Fibroblast of skin of left quadriceps (primary cell): ENCODE measurements around the gene TBC1D14.
A peak's percentile ranks its signal among the peaks of the same experiment; 100 is the strongest.
"Not testable (repeated sequence)": the region's sequence is repeated elsewhere in the genome, so short reads cannot be mapped to it uniquely, and the experiment has no call there.

Experiments used
- DNase-seq, 2 experiments: peaks; one replicate each; pipeline ENCODE4 v3.0.0-alpha.2; 2013; ENCODE audit warnings: low read depth in 2 of 2

The TBC1D14 gene

DNA sequence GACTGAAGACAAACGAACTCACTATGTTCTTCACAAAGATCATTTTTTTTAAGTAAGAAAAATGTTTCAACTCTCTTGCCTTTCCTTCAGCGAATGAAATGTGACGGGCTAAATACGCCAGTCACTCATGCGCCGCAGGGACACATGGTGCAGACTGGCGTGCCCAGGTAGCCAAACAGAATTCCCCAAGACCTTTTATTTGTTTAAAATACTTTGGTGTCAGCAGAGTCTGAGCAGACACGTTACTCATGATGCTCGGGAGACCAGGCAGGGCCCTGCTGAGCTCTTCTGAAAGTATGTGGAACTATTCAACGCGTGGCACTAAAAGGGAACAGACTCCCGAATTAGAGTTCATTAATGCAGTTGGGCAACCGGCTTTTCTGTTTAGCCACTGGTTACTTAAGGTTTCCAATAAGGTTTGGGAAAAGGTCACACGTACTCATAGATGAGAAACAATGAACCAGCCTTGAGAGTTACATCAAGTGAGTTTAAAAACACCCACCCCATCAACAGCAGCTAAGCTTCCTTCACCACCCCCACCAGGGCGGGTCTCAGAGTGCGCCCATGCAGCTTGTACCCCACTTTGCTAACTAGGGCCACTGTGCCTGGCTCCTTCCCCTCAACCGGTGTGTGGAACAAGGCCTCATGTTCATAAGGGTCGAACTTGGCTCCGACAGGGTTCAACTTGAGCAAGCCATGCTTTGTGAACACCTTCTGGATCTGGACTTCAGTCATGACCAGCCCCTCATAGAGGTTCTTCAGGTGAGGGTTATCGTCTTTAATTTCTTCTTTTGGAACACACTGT, 150.9 kb downstream of the TBC1D14 start:
- no peak for DNase-seq

DNA sequence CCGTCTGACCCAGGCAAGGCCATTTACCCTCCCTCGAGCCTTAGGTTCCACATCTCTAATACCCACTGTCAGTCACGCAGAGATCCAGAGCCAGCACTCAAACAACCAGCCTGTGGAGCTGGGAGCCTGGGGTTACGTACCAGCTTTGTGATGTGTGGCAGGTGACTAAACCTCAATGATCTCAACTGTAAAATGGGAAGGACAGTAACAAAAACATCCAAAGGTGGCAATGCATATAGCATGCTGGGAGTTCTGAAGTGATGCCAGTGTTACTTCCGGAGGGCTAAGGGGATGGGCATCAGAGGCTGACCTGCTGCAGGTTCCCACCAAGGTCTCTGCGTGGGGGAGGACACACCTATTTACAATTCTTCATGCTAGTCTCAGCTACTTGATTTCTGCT, 152.2 kb downstream of the TBC1D14 start:
- DNase-seq, result no peak

DNA sequence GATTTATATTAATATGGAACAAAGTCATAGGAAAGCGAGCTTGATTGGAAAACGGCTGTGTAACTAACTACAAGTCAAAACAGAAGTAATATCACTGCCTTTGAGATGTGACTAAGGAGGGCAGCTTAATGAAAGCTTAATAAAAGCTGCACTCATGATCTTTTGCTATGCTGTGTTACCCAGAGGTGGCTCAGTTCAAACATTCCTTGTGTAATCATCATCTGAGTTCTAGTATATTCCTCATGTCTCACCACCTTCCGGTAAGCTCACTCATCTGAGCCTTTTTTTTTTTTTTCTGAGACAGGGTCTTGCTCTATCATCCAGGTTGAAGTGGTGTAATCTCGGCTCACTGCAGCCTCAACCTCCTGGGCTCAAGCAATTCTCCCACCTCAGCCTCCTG, 153.2 kb downstream of the TBC1D14 start:
- no peak for DNase-seq

DNA sequence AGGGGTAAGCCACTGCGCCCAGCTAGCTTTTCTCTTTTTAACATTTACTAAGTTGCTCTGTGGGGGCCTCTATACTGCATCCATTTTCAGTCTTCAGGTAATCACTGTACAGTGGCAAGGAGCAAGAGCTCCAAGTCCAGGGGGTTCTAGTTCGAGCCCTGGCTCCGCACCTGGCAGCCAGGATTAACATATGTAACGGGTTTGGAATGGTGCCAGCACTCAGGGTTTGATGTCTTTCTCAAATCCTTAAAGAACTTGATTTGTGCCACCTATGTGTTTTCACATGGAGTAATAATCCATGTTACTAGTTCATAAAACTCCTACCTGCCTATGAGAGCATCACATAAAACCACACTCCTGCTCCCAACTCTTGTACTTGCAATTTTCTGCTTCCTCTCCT, 153.7 kb downstream of the TBC1D14 start:
- DNase-seq, result no peak

DNA sequence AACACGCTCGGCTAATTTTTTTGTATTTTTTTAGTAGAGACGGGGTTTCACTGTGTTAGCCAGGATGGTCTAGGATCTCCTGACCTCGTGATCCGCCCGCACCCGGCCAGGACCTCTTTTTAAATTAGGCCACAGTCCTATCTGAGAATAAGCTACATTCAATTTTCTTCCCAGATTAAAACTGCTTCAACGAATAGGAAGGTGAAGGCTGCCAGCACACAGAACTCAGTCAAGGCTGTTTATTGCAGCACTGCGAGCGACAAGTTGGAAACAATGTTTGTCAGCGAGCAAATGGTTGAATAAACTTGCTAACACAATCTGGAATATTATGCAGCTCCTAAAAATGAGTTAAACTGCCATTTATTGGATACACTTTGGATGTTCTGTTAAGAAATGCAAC, 156.4 kb downstream of the TBC1D14 start:
- no peak for DNase-seq

DNA sequence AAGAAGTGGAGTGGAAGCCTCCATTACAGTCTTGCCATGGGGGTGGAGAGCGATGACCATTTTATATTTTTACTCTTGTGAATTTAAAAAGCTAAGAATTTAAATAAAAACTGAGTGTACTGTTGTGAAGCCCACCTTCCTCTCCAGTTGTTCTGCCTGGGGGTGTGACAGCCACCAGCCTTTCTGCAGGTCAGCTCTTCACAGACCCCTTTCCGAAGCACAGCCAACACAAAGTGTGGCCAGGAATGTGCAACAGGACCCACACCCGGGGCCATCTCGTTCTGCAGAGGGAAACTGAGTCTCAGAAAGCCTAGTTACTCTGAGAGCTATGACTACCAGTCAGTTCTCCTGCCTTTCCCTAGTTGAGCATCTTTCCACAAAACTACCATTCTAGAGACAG, 156.9 kb downstream of the TBC1D14 start:
- no peak for DNase-seq

DNA sequence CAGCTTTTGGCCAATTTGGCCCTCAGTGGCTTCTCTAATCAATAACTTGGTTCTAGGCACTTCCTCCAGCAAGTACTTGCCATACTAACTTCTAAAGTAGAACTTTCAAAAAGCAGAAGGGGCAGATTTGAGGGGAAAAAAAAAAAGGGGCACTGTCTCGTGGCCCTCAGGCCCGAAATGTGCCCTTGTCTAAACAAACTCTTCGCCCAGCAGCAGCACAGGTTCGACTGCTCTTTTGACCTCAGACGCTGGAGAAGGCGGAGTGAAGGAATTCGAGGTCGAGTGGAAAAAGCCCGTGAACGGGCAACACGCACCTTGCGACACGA, 157.5 kb downstream of the TBC1D14 start:
- DNase-seq, result no peak

DNA sequence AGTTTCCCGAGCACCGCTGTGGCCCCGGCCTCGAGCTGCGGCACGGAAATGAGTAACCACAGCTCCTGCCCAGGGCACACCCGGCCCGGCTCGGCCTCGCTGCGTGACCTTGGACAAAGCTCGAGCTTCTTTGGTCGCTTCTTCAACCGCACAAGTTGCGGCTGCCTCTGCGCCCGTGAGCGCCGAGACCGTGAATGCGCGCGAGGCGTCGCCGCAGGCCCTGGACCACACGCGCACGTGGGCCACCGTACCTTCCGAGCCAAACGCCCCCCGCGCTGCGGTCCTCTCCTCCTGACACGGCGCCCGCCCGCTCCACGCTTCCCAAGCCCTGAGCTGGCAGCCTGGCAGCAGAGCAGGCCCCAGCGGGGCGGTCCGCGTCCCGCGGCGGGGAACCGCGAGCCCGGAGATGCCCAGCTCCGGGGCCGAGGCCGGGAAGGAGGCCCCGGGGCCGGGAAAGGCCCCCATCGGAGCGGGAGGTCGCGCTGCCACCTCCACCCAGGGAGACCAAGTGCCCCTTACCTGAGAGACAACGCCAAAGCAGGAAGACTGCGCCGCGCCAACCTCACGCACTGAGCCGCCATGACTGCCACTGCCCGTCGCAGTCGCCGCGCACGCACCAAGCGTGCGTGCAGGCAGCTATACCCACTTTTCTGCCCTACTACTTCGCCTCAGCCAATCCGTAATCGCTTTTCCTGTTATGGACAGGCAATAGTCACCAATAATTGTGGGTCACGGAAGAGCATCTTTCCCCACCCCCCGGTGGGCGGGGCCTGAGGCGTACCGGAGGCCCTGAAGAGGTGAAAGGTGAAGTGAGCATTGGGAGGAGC, 158.0 kb downstream of the TBC1D14 start, which contains the start of gene GRPEL1:
GRPEL1 (minus strand) TSS at position 613 of the 827 bp plus-strand sequence; CDS start at position 581, 32 bp downstream.
- DNase-seq, result peak; percentile 99

DNA sequence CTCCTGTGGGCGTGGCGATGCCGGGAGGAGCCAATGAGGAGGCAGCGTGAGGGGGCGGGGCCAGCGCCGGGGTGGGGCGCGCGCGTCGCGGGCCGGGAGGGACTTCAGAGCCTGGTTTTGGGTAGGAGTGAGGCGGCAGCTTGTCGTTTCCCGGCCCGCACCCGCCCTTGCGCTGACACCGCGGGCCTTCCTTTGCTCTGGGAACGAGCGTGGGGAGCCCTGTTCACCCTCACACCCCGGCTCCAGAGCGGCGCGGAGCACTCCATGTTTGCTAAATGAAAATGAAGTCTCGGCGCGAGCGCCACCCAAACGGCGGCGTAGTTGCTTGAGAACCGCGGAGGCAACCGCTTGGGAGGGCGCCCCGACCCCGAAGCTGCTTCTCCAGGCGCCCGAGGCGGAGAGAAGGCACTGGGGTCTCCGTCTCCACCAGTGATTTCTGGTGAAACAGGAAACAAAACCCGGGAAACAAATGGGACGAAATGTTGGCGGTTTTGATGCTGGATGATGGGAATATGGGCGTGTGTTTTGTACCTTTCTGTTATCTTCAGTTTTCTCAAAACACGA, 158.7 kb downstream of the TBC1D14 start:
- DNase-seq, result peak in 1 of 2 experiments; percentile 11

DNA sequence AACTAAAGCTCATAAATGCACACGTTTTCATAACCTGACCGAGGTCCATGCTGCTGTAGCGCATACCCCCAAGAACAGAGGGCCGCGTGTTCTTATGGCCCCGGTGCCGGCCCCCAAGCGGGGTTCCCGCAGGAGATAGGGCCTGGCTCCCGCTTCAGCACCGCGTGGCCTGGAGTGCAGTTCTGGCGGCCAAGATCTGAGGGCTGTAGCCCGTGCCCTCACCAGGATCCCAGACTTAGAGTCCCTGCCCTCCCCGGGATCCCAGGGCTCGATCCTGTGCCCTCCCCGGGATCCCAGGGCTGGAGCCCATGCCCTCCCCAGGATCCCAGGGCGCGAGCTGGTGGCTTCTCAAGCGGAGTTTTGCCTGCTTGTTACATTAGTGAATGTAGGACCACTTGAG, 159.3 kb downstream of the TBC1D14 start:
- DNase-seq, result no peak

DNA sequence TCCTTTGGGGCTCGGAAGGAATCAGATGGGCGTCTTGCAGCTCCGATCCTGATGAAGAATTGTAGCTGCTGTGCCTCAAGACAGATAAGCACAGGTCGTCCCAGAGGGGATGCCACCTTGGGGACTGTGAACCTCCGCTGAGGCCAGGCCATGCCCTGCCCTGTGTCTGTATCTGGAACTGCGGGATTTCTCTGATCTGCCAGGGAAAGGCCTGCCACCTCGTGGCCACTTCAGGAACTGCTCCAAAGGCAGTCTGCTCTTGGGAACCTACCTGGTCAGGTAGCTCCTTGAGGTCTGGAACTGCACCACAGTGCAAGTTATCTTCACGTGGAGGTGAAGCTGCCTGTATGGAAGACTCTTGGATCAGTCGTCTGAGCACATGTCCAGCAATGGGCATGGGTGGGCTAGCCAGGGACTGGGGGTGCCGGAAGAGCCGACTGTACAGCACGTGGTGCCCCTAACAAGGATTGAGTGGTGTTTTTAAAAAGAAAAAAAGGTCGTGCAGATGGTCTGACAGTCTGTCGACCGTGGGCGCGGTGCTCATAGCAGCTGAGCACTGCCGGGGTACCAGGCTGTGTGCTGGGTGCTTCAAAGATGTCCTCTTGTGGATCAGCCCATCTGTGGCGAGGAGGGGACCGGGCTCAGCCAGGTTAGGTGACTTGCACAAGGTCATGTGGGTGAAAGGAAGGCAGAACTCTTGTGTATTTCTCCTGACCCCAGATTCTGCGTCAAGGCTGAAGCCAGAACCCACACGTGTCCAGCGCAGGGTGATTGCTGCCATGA, 161.3 kb downstream of the TBC1D14 start:
- DNase-seq, result peak; percentile 13 to 24

DNA sequence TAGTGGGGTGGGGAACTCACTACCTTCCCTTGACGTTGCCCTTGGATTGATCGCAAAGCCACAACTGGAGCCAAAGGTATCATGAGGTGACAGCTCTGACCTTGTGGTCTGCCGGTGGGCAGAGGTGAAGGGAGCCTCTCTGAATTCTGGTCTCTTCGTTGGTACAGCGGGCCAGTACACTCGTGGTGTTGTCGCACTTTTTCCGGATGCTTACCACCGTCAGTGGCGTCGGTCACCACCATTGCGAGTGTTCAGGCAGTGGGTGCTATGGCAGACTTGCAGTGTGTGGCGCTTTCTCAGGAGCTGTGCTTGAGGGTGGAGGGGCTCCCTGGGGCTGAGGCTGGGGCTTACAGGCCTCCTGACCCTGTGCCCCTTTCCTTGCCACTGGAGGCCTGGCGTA, 163.4 kb downstream of the TBC1D14 start:
- DNase-seq, result no peak

DNA sequence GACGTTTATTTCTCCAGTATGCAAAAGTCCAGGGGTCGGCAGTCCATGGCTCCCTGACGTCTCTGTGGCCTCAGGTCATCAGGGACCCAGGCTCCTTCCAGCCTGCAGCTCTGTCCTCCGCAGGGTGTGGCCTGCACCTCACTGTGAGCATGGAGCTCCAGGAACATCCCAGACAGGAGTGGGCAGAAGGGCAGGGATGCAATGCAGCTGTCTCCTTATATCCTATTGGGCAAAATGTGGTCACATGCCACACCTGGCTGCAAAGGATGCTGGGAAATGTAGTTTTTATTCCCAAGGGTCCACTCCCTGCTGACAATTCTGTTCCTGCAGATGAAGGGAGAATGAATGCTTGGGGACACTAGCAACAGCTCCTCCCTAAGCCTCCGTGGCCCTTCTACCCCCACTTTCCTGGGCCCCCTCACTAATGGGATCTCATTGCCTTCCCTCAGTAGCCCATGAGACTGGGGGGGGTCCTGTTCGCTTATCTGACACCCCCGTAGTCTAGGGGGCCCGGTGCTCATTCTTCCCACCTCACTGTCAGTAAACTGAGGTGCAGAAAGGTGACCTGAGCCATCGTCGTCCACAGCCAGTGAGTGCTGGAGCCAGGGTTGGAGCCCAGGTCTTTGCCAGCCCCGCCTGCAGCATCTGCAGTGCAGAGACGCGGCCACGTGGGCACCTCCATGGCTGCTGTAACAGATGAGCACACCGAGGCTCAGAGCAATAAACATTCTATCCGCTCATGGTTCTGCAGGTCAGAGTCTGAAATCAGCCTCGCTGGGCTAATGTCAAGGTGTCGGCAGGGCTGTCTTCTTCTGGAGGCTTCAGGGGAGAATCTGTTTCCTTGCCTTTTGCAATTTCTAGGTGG, 164.1 kb downstream of the TBC1D14 start:
- DNase-seq, result peak; percentile 14 to 16

DNA sequence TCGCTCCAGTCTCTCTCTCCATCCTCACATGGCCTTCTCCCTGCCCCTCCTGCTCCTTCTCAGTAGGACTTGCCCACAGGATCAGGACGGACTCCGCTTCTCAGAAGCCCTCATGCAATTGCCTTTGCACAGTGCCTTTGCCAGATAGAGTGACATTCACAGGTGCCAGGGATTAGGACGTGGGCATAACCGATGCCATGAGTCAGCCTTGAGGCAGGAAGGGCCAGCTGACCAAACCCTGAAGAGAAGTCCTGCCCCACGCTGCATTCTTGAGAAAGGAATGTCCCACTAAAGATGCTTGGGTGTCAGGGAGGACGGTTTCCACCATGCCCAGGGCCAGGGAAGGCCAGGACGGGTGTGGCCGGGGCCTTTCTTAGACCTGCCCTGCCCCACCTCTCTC, 164.8 kb downstream of the TBC1D14 start:
- no peak for DNase-seq

DNA sequence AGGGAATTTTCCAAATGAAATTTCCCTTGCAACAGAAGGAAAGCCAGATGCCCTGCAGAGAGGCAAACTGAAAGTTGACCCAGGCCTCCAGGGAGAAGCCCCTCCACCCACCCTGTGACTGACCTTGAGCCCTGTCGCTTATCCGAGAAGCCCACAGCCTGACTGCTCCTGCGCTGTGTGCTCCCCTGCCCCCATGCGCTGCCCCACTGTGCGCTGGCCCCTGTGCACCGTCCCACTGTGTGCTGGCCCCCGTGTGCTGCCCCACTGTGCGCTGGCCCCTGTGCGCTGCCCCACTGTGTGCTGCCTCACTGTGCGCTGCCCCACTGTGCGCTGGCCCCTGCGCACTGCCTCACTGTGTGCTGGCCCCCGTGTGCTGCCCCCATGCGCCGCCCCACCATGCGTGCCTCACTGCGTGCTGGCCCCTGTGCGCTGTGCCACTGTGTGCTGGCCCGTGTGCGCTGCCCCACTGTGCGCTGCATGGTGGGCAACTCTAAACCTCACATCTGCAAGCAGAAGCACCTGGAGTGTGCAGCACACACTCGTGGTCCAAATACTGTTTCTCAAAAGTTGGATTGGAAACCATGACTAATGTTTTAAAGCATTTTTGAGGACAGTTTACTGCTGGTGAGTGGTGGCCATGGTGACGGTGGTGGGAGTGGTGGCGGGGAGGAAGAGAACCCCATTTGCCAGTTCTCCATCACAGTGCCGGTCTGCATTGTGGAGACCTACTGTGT, 166.5 kb downstream of the TBC1D14 start:
- DNase-seq, result no peak

DNA sequence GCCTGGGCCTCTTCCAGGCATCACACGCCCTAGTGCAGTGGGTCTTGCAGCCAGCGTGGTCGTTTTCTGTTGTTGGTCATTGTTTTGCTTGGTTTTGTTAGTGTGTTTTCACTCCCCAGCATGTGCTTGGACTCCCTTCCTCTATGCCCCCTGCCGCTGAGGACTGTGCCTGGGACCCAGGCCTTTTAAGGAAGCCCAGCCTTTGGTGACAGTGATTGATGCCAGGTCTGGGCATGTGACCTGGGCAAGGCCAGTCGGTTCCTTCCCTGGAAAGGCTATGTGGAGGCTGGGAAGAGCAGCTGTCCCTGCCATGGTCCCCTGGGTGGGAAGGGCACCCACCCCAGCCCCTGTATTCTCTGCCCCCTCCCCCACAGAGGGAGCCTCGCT, 167.1 kb downstream of the TBC1D14 start:
- DNase-seq, result no peak

DNA sequence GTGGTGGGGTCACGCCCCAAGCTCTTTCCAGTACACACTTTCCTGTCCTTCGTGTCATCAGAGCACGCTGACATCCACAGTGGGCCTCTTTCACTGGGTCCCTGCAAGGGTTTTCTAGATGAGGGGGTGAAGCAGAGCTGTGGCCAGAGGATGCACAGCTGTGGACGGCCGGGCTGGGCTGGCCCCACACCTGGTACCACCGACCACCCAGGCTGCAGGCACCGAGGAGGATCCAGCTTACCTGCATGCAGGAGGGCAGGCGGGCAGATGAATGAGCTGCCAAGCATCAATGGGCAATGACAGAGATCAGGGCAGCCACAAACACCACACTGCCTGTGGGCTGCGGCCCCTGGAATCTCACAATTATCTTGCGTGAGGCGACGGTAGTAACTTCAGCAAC, 167.7 kb downstream of the TBC1D14 start:
- DNase-seq, result no peak

DNA sequence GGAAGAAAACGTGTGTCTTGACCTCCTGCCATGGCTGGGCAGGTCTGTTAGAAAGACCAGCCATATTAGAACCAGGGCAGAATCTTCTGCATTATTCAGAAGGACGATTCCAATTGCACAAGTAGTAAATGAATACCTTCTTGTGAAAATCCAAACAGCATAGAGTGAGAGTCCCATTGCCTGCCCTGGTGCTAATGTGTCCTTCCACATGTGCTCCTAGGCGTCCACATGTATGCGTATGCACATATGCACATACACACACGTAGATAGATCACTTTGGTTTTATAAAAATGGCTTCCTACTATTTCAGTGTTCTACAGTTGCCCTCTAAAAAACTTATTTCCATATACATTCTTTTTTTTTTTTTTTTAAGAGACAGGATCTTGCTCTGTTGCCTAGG, 168.4 kb downstream of the TBC1D14 start:
- DNase-seq, result no peak

DNA sequence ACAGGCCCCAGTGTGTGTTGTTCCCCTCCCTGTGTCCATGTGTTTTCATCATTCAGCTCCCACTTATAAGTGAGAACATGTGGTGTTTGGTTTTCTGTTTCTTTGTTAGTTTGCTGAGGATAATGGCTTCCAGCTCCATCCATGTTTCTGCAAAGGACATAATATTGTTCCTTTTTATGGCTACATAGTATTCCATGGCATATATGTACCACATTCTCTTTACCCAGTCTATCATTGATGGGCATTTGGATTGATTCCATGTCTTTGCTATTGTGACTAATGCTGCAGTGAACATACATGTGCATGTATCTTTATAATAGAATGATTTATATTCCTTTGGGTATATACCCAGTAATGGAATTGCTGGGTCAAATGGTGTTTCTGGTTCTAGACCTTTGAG, 169.9 kb downstream of the TBC1D14 start:
- DNase-seq, result not testable (repeated sequence)

DNA sequence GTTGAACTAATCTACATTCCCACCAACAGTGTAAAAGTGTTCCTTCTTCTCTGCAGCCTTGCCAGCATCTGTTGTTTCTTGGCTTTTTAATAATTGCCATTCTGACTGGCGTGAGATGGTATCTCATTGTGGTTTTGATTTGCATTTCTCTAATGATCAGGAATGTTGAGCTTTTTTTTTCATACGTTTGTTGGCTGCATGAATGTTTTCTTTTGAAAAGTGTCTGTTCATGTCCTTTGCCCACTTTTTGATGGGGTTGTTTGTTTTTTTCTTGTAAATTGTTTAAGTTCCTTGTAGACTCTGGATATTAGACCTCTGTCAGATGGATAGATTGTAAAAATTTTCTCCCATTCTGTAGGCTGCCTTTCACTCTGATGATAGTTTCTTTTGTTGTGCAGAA, 170.3 kb downstream of the TBC1D14 start:
- not testable (repeated sequence) for DNase-seq
